H1 (cell line): ENCODE results near the gene TEX22. TPM values are rescaled to one million over a fixed set of nuclear protein-coding genes. Genes with fewer than 3 reads are reported as not detected.
A peak's percentile ranks its signal among the peaks of the same experiment; 100 is the strongest.

Experiments
- CTCF ChIA-PET: fragments of 300-600 bp; sonication (Branson Sonifier 250); formaldehyde crosslinking; loops from one replicate; lab custom pipeline; 2021; ENCODE audit not compliant: partially characterized antibody; lab: Charles Lee
- POLR2A ChIA-PET: fragments of 300-600 bp; sonication (Branson Sonifier 250); formaldehyde crosslinking; loops from one replicate; lab custom pipeline; 2021; ENCODE audit warnings: inconsistent platforms; ENCODE audit not compliant: partially characterized antibody; lab: Charles Lee
- DNase-seq, 2 experiments: peaks; one replicate each; pipeline versions ENCODE4 v3.0.0 to v3.0.0-alpha.2; 2010 to 2022; ENCODE audit warnings: low spot score in 2 of 2, low read depth in 1 of 2, mixed read lengths in 1 of 2
- FAIRE-seq: peaks from 2 replicates; lab custom pipeline; 2011; peaks lifted over from hg19 to GRCh38; lab: Jason Lieb, UNC
- H2AFZ ChIP-seq: 2 replicates; pipeline ENCODE4 v1.8.1; 2012; ENCODE audit warnings: low read length, inconsistent platforms
- H2AK5ac ChIP-seq: 2 replicates; pipeline ENCODE4 v1.6.1; 2013; ENCODE audit warnings: low read depth, low read length
- H2BK120ac ChIP-seq: replicated peaks from 2 replicates; pipeline ENCODE3; 2013; ENCODE audit warnings: low read depth, low read length, inconsistent platforms
- H2BK12ac ChIP-seq: 2 replicates; pipeline ENCODE4 v1.6.1; 2013; ENCODE audit warnings: low read depth, low read length
- H2BK15ac ChIP-seq: 2 replicates; pipeline ENCODE4 v1.6.1; 2013; ENCODE audit warnings: low read length
- H2BK20ac ChIP-seq: 2 replicates; pipeline ENCODE4 v1.6.1; 2013; ENCODE audit warnings: low read length
- H2BK5ac ChIP-seq: 2 replicates; pipeline ENCODE4 v1.6.1; 2013; ENCODE audit warnings: low read depth, low read length
- H3K14ac ChIP-seq: 2 replicates; pipeline ENCODE4 v1.6.1; 2013; ENCODE audit warnings: inconsistent platforms; ENCODE audit not compliant: insufficient read length
- H3K18ac ChIP-seq: 2 replicates; pipeline ENCODE4 v1.6.1; 2013; ENCODE audit warnings: low read length; ENCODE audit errors: extremely low read depth
- H3K23ac ChIP-seq: 2 replicates; pipeline ENCODE4 v1.6.1; 2013; ENCODE audit warnings: inconsistent platforms; ENCODE audit not compliant: insufficient read length
- H3K23me2 ChIP-seq: 2 replicates; pipeline ENCODE4 v1.6.1; 2013; ENCODE audit warnings: low read depth, low read length
- H3K27ac ChIP-seq: 2 replicates; pipeline ENCODE4 v1.6.1; 2011; ENCODE audit warnings: low read depth, low read length, inconsistent platforms
- H3K27me3 ChIP-seq, 4 experiments: replicated peaks in 1 of 4; 1 replicate in 1 of 4; 2 replicates in 3 of 4; pipeline versions ENCODE4 v1.6.1 to v1.8.1; 2011 to 2013; ENCODE audit warnings: low read length in 3 of 4, mild to moderate bottlenecking in 3 of 4, inconsistent platforms in 2 of 4, mixed read lengths in 2 of 4, moderate library complexity in 1 of 4; ENCODE audit not compliant: control insufficient read depth in 3 of 4, insufficient read depth in 3 of 4; ENCODE audit errors: extremely low read depth in 1 of 4
- H3K36me3 ChIP-seq, 4 experiments: 2 replicates each; pipeline versions ENCODE4 v1.6.1 to v1.8.1; 2011 to 2013; ENCODE audit warnings: mild to moderate bottlenecking in 4 of 4, low read length in 3 of 4, moderate library complexity in 2 of 4, control low read depth in 1 of 4, inconsistent platforms in 1 of 4; ENCODE audit not compliant: insufficient read depth in 4 of 4, control insufficient read depth in 2 of 4
- H3K4ac ChIP-seq: replicated peaks from 2 replicates; pipeline ENCODE3; 2013; ENCODE audit warnings: low read length, low read depth, mixed read lengths, inconsistent platforms; ENCODE audit not compliant: insufficient read length
- H3K4me1 ChIP-seq, 4 experiments: replicated peaks in 1 of 4; 1 replicate in 1 of 4; 2 replicates in 3 of 4; pipeline versions ENCODE4 v1.6.1 to v1.8.1; 2011 to 2013; ENCODE audit warnings: low read length in 3 of 4, inconsistent platforms in 2 of 4, mixed read lengths in 1 of 4; ENCODE audit not compliant: insufficient read depth in 4 of 4, control insufficient read depth in 3 of 4
- H3K4me2 ChIP-seq, 2 experiments: 2 replicates each; pipeline versions ENCODE4 v1.6.1 to v1.8.1; 2011 to 2013; ENCODE audit warnings: low read depth in 2 of 2, low read length in 2 of 2, control low read depth in 1 of 2, inconsistent platforms in 1 of 2, mild to moderate bottlenecking in 1 of 2; ENCODE audit not compliant: insufficient read depth in 1 of 2
- H3K4me3 ChIP-seq, 4 experiments: fragments of 200-600, 300-600 bp in 1 of 4; sonication (generic), shearing (Covaris generic), sonication (Bioruptor Twin) in 1 of 4; 2 replicates each; pipeline versions ENCODE4 v1.5.1 to v1.8.1; 2011 to 2016; ENCODE audit warnings: low read length in 4 of 4, low read depth in 3 of 4, control low read depth in 2 of 4, inconsistent platforms in 2 of 4, mild to moderate bottlenecking in 2 of 4, mixed read lengths in 1 of 4, moderate library complexity in 1 of 4; ENCODE audit not compliant: insufficient read depth in 2 of 4; ENCODE audit errors: extremely low read depth in 1 of 4
- H3K56ac ChIP-seq: replicated peaks from 2 replicates; pipeline ENCODE3; 2013; ENCODE audit warnings: low read depth, mild to moderate bottlenecking, mixed read lengths, low read length, inconsistent platforms; ENCODE audit not compliant: insufficient read length
- H3K79me1 ChIP-seq: 2 replicates; pipeline ENCODE4 v1.6.1; 2013; ENCODE audit warnings: low read depth, low read length, control low read depth
- H3K79me2 ChIP-seq, 2 experiments: 2 replicates each; pipeline versions ENCODE4 v1.6.1 to v1.8.1; 2012 to 2013; ENCODE audit warnings: low read length in 2 of 2, mild to moderate bottlenecking in 2 of 2, inconsistent platforms in 1 of 2; ENCODE audit not compliant: insufficient read depth in 2 of 2, control insufficient read depth in 1 of 2
- H3K9ac ChIP-seq, 4 experiments: replicated peaks in 1 of 4; 1 replicate in 1 of 4; 2 replicates in 3 of 4; pipeline versions ENCODE4 v1.6.1 to v1.8.1; 2011 to 2013; ENCODE audit warnings: low read depth in 3 of 4, low read length in 3 of 4, control low read depth in 2 of 4, mild to moderate bottlenecking in 2 of 4, moderate library complexity in 2 of 4, inconsistent platforms in 1 of 4; ENCODE audit errors: extremely low read depth in 1 of 4
- H3K9me3 ChIP-seq, 2 experiments: 2 replicates each; pipeline versions ENCODE4 v1.6.1 to v1.8.1; 2012 to 2013; ENCODE audit warnings: mild to moderate bottlenecking in 2 of 2, moderate library complexity in 2 of 2, control low read depth in 1 of 2, inconsistent platforms in 1 of 2, low read depth in 1 of 2, low read length in 1 of 2, mixed read lengths in 1 of 2; ENCODE audit not compliant: insufficient read depth in 2 of 2
- H4K20me1 ChIP-seq, 2 experiments: replicated peaks in 1 of 2; 2 replicates each; pipeline versions ENCODE3 to v1.8.1; 2011 to 2013; ENCODE audit warnings: inconsistent platforms in 2 of 2, low read length in 2 of 2, mild to moderate bottlenecking in 1 of 2; ENCODE audit not compliant: insufficient read depth in 2 of 2, control insufficient read depth in 1 of 2
- H4K5ac ChIP-seq: 2 replicates; pipeline ENCODE4 v1.6.1; 2013; ENCODE audit warnings: low read length, low read depth, mixed read lengths, inconsistent platforms; ENCODE audit not compliant: insufficient read length
- H4K8ac ChIP-seq: 2 replicates; pipeline ENCODE4 v1.8.0; 2013; ENCODE audit warnings: mild to moderate bottlenecking, moderate library complexity, low read length, inconsistent platforms; ENCODE audit not compliant: insufficient read depth; ENCODE audit errors: extremely low read depth
- H4K91ac ChIP-seq: replicated peaks from 2 replicates; pipeline ENCODE3; 2013; ENCODE audit warnings: low read length, mixed read lengths, inconsistent platforms; ENCODE audit not compliant: insufficient read length
- BCL11A ChIP-seq, 2 experiments: IDR thresholded peaks; one replicate each; pipeline ENCODE4 v1.6.1; 2011; ENCODE audit warnings: low read depth in 2 of 2, low read length in 2 of 2, mild to moderate bottlenecking in 2 of 2
- CEBPB ChIP-seq: IDR thresholded peaks from 2 replicates; pipeline ENCODE4 v1.6.1; 2012; ENCODE audit warnings: low read depth, low read length
- CHD1 ChIP-seq: IDR thresholded peaks from 2 replicates; pipeline ENCODE4 v1.6.1; 2012; ENCODE audit warnings: low read depth, low read length, improper control_type of control experiment
- CREB1 ChIP-seq: IDR thresholded peaks from 2 replicates; pipeline ENCODE4 v1.6.1; 2012; ENCODE audit warnings: inconsistent platforms
- GTF2F1 ChIP-seq: IDR thresholded peaks from 2 replicates; pipeline ENCODE4 v1.6.1; 2012; ENCODE audit warnings: low read depth, low read length, improper control_type of control experiment, borderline replicate concordance
- KDM4A ChIP-seq: IDR thresholded peaks from one replicate; pipeline ENCODE4 v1.7.1; 2012; ENCODE audit warnings: low read depth, mild to moderate bottlenecking, moderate library complexity, low read length, inconsistent platforms; ENCODE audit not compliant: severe bottlenecking
- NANOG ChIP-seq: IDR thresholded peaks from 2 replicates; pipeline ENCODE4 v1.6.1; 2011; ENCODE audit warnings: low read length, low read depth, mild to moderate bottlenecking, inconsistent platforms; ENCODE audit not compliant: insufficient read depth, poor library complexity, severe bottlenecking
- PHF8 ChIP-seq: fragments of 200-600 bp; sonication (generic); conservative IDR thresholded peaks from 2 replicates; pipeline ENCODE4 v1.7.1; 2012; ENCODE audit warnings: low read depth, mild to moderate bottlenecking, inconsistent platforms, low read length, moderate library complexity
- RNF2 ChIP-seq: fragments of 200-900, 300-1000 bp; sonication (generic); IDR thresholded peaks from 2 replicates; pipeline ENCODE4 v1.7.1; 2016; ENCODE audit warnings: borderline replicate concordance, low read depth, mild to moderate bottlenecking, antibody characterized with exemption, low read length; ENCODE audit not compliant: poor library complexity, severe bottlenecking; ENCODE audit errors: missing control alignments
- SIRT6 ChIP-seq: IDR thresholded peaks from one replicate; pipeline ENCODE4 v1.7.1; 2012; ENCODE audit warnings: low read length, inconsistent platforms
- SP1 ChIP-seq: IDR thresholded peaks from 2 replicates; pipeline ENCODE4 v1.6.1; 2011; ENCODE audit warnings: low read depth, low read length
- SRF ChIP-seq: IDR thresholded peaks from 2 replicates; pipeline ENCODE4 v1.6.1; 2011; ENCODE audit warnings: mild to moderate bottlenecking, low read depth, low read length, moderate library complexity
- TAF7 ChIP-seq: optimal IDR thresholded peaks from 2 replicates; pipeline ENCODE3; 2011; ENCODE audit warnings: low read depth, mild to moderate bottlenecking, inconsistent platforms, low read length, moderate library complexity, borderline replicate concordance
- WGBS, 2 experiments: shearing (Covaris generic) in 1 of 2; methylation state at CpG; one replicate each; pipeline versions ENCODE4 v1.1.6 to v1.1.7; 2013 to 2015; ENCODE audit warnings: low lambda C conversion rate in 2 of 2, mixed read lengths in 2 of 2, inconsistent platforms in 1 of 2, low coverage in 1 of 2, missing lambda C conversion rate in 1 of 2; ENCODE audit not compliant: insufficient replicate concordance in 2 of 2, insufficient coverage in 1 of 2, insufficient read length in 1 of 2; ENCODE audit errors: extremely low coverage in 1 of 2, missing lambda C conversion rate in 1 of 2; 5-methylcytosine and 5-hydroxymethylcytosine counted together
- polyA plus RNA-seq, 7 experiments: library from polyadenylated mRNA; depleted of rRNA in 3 of 7; stranded (reverse) in 5 of 7; unstranded in 2 of 7; fragments of >200 nt in 5 of 7; fragments of 200-250 nt in 2 of 7; gene quantifications; 1 replicate in 5 of 7; 2 replicates in 1 of 7; 4 replicates in 1 of 7; pipeline versions ENCODE4 v1.2.1 to v1.2.3, GENCODE V29; 2011 to 2013; ENCODE audit warnings: missing spikeins in 2 of 7, mixed read lengths in 2 of 7
- total RNA-seq: library from RNA; stranded (reverse); fragmentation: NEBNext Ultra II Directional; extraction: Animal tissue kit (Norgen Biotek cat#: 25700); gene quantifications from 2 replicates; pipeline ENCODE4 v1.2.1, GENCODE V29; 2021

The TEX22 gene
- total and polyA plus RNA-seq, 2 of the 8 experiments (the other 6 are each of a cell fraction or from before 2014, with no cell fraction given): 0.24 to 0.39 TPM

- no peak overlapping the region for H4K5ac ChIP-seq
- ChIA-PET POLR2A (interaction anchor here (0.6 to 5.2 kb wide), 4 partner anchors 10 to 42 kb away, joined by 3 to 43 read pairs (median 3); no protein-coding TSS in a partner anchor), CTCF (interaction anchor here (0.6 to 2.1 kb wide), 6 partner anchors 26 to 511 kb away, joined by 3 to 6 read pairs (median 4); no protein-coding TSS in a partner anchor)
- H2AK5ac ChIP-seq: no peak overlapping the region
- no peak overlapping the region for H3K4me3 ChIP-seq
- H3K4me1 ChIP-seq: peaks cover 0 to 26% (median 20%) of the 10 kb centered on the region in 4 experiments; a peak in 5 of 7 replicates
- no peak overlapping the region for H3K23ac ChIP-seq
- H3K36me3 ChIP-seq: peaks cover 0 to 8% (median 2%) of the 10 kb centered on the region in 4 experiments; a peak in 3 of 8 replicates
- H2BK15ac ChIP-seq: no peak overlapping the region
- no peak overlapping the region for H3K18ac ChIP-seq
- no peaks in the 10 kb centered on the region; a peak in 2 of 7 replicates for H3K27me3 ChIP-seq
- H4K91ac ChIP-seq: no peak overlapping the region
- no peak overlapping the region for H3K4me2 ChIP-seq
- 0 out of 2 replicates have a peak overlapping the region, but pooled peaks have one; percentile 14 for H4K8ac ChIP-seq
- H3K79me2 ChIP-seq: peaks cover 31 to 89% of the 10 kb centered on the region in 2 experiments; a peak in 3 of 4 replicates
- 95% methylated on average over 21 of the region's 21 CpGs; no CpG with 5 or more reads in 1 of the 2 experiments for WGBS, 2 experiments
- no peak overlapping the region for H2BK20ac ChIP-seq
- DNase-seq (no peak), FAIRE-seq (no peak)
- no peak overlapping the region for H2AFZ ChIP-seq
- H3K56ac ChIP-seq: no peak overlapping the region
- no peak overlapping the region for H2BK12ac ChIP-seq
- no peak overlapping the region for H2BK5ac ChIP-seq
- H3K27ac ChIP-seq: no peak overlapping the region
- H3K79me1 ChIP-seq: peaks cover 28% of the 10 kb centered on the region
- no peak overlapping the region for H2BK120ac ChIP-seq
- H3K4ac ChIP-seq: no peak overlapping the region
- H3K23me2 ChIP-seq: peaks cover 7% of the 10 kb centered on the region
- H3K9ac ChIP-seq: no peak overlapping the region
- H4K20me1 ChIP-seq: peaks cover 44 to 46% of the 10 kb centered on the region in 2 experiments
- no peak overlapping the region for H3K14ac ChIP-seq
- H3K9me3 ChIP-seq: no peaks in the 10 kb centered on the region
- TF ChIP-seq CREB1 (no peak), SIRT6 (no peak), SP1 (no peak), CEBPB (no peak), RNF2 (no peak), BCL11A (IDR thresholded peaks at IDR 0.05; ENCODE audit: low read depth in 2 of 2, low read length in 2 of 2) (no peak), KDM4A (no peak), CHD1 (no peak), GTF2F1 (no peak), SRF (no peak), PHF8 (no peak), TAF7 (no peak), NANOG (no peak)
Observed at GRCh38 chr14:105423488-105424195, 25.3 kb downstream of the TEX22 start.
